Natural killer cell (primary cell): ENCODE measurements around the gene NFIA. TPM values are rescaled to one million over a fixed set of nuclear protein-coding genes. Genes with fewer than 3 reads are reported as not detected.

Source experiments
- ATAC-seq, 3 donors: fragments of 150-1000 bp in 2 of 3; fragments of 200-7000 bp in 1 of 3; cut with Tn5 transposase; 1 replicate in 1 of 3; 2 replicates in 2 of 3; pipeline ENCODE4 v1.10.0; 2021; ENCODE audit warnings: mild to moderate bottlenecking in 2 of 3, moderate library complexity in 2 of 3
- DNase-seq, 2 donors: peaks; one replicate each; pipeline versions ENCODE4 v3.0.0 to v3.0.0-alpha.2; 2013 to 2021; ENCODE audit warnings: mixed read lengths in 1 of 2
- H3K27ac ChIP-seq: one replicate; pipeline ENCODE4 v1.5.1; 2013; ENCODE audit warnings: mild to moderate bottlenecking, low read length
- H3K27me3 ChIP-seq: one replicate; pipeline ENCODE4 v1.6.1; 2013; ENCODE audit warnings: low read length; ENCODE audit not compliant: control insufficient read depth, insufficient read depth
- H3K36me3 ChIP-seq: one replicate; pipeline ENCODE4 v1.6.1; 2013; ENCODE audit warnings: low read length; ENCODE audit not compliant: control insufficient read depth, insufficient read depth
- H3K4me1 ChIP-seq: one replicate; pipeline ENCODE4 v1.6.1; 2013; ENCODE audit warnings: low read length; ENCODE audit not compliant: control insufficient read depth, insufficient read depth
- H3K4me3 ChIP-seq: one replicate; pipeline ENCODE4 v1.5.1; 2013; ENCODE audit warnings: low read length
- H3K9me3 ChIP-seq: one replicate; pipeline ENCODE4 v1.6.1; 2013; ENCODE audit warnings: low read length; ENCODE audit not compliant: control insufficient read depth, insufficient read depth
- H3K27ac Mint-ChIP-seq, 2 donors: one replicate each; pipeline ENCODE4 v1.8.0; 2022; ENCODE audit warnings: mild to moderate bottlenecking in 2 of 2, mixed read lengths in 2 of 2, moderate library complexity in 1 of 2
- H3K27me3 Mint-ChIP-seq, 2 donors: one replicate each; pipeline ENCODE4 v1.8.0; 2022; ENCODE audit warnings: low read depth in 2 of 2, mixed read lengths in 2 of 2
- H3K36me3 Mint-ChIP-seq: one replicate; pipeline ENCODE4 v1.8.0; 2022; ENCODE audit warnings: mixed read lengths
- H3K4me1 Mint-ChIP-seq, 2 donors: one replicate each; pipeline ENCODE4 v1.8.0; 2022; ENCODE audit warnings: mixed read lengths in 2 of 2
- H3K4me3 Mint-ChIP-seq: one replicate; pipeline ENCODE4 v1.8.0; 2022; ENCODE audit warnings: mild to moderate bottlenecking, moderate library complexity, mixed read lengths
- H3K9me3 Mint-ChIP-seq, 2 donors: one replicate each; pipeline ENCODE4 v1.8.0; 2022; ENCODE audit warnings: mixed read lengths in 2 of 2
- CTCF ChIP-seq: fragments of 200-600 bp; IDR thresholded peaks from one replicate; pipeline ENCODE4 v1.8.0; 2022; ENCODE audit warnings: antibody characterized with exemption
- WGBS: methylation state at CpG from one replicate; pipeline ENCODE4 v1.1.7; 2013; ENCODE audit warnings: missing lambda C conversion rate; ENCODE audit not compliant: insufficient coverage; 5-methylcytosine and 5-hydroxymethylcytosine counted together
- intact Hi-C: fragments of 100-400 bp; cut with micrococcal nuclease; formaldehyde crosslinking; loops from one replicate; pipeline ENCODE4 v1.14.2; 2022
- total RNA-seq, 4 donors: library from RNA; stranded (reverse); fragments of 120-200 nt in 1 of 4; gene quantifications; one replicate each; pipeline versions ENCODE4 v1.2.3 to v1.2.4, GENCODE V29; 2013 to 2022

NFIA gene
- total RNA-seq, 3 donors from 2014 or later (not counting 1 experiment from before 2014, with no cell fraction given): 3.5 to 6.5 (median 3.6) TPM

GRCh38 chr1:61210435-61211154 is 128.2 kb downstream of the NFIA start:
- no peaks in the 10 kb centered on the region for H3K36me3 ChIP-seq
- WGBS: 71% methylated on average over 3 of the region's 3 CpGs
- no peaks in the 10 kb centered on the region for H3K4me1 ChIP-seq
- TF ChIP-seq CTCF: no peak
- no peaks in the 10 kb centered on the region for H3K9me3 ChIP-seq
- intact Hi-C loops: loop anchor here (5.0 kb wide), 1 partner anchor 158 kb away; no protein-coding TSS in a partner anchor
- H3K36me3 Mint-ChIP-seq: no peaks in the 10 kb centered on the region
- H3K27ac Mint-ChIP-seq: no peak overlapping the region
- no peak overlapping the region for H3K4me3 Mint-ChIP-seq
- no peaks in the 10 kb centered on the region for H3K4me1 Mint-ChIP-seq
- H3K27me3 ChIP-seq: no peaks in the 10 kb centered on the region
- H3K27ac ChIP-seq: no peak overlapping the region
- H3K27me3 Mint-ChIP-seq: peaks cover 6 to 35% of the 10 kb centered on the region in 2 donors
- H3K9me3 Mint-ChIP-seq: no peaks in the 10 kb centered on the region
- ATAC-seq: no peak
- H3K4me3 ChIP-seq: no peak overlapping the region
- peak in 1 of 2 donors; percentile 36 for DNase-seq

GRCh38 chr1:61213245-61214011 is 131.1 kb downstream of the NFIA start:
- Mint-ChIP-seq H3K36me3 (no peaks in the 10 kb centered on the region), H3K9me3 (no peaks in the 10 kb centered on the region), H3K27me3 (peaks cover 2 to 27% of the 10 kb centered on the region in 2 donors), H3K4me1 (no peaks in the 10 kb centered on the region), H3K4me3 (no peak overlapping the region), H3K27ac (no peak overlapping the region)
- no peak overlapping the region for H3K4me3 ChIP-seq
- ATAC-seq (no peak), DNase-seq (no peak)
- no peak overlapping the region for H3K27ac ChIP-seq
- WGBS: 86% methylated on average over 12 of the region's 12 CpGs
- no peak for TF ChIP-seq CTCF
- H3K36me3 ChIP-seq: no peaks in the 10 kb centered on the region
- H3K9me3 ChIP-seq: no peaks in the 10 kb centered on the region
- no peaks in the 10 kb centered on the region for H3K27me3 ChIP-seq
- no peaks in the 10 kb centered on the region for H3K4me1 ChIP-seq
- intact Hi-C loops: loop anchor here (5.0 kb wide), 1 partner anchor 161 kb away; no protein-coding TSS in a partner anchor

- no peak for DNase-seq
- no CpG with 5 or more reads among the region's 2 CpGs for WGBS
- no peak for TF ChIP-seq CTCF
- H3K4me1 Mint-ChIP-seq: no peaks in the 10 kb centered on the region
- H3K4me3 ChIP-seq: no peak overlapping the region
- intact Hi-C loops: no loop called here
- ATAC-seq: no peak
- no peaks in the 10 kb centered on the region for H3K9me3 Mint-ChIP-seq
- no peaks in the 10 kb centered on the region for H3K9me3 ChIP-seq
- peaks cover 2 to 15% of the 10 kb centered on the region in 2 donors for H3K27me3 Mint-ChIP-seq
- no peak overlapping the region for H3K27ac ChIP-seq
- H3K4me3 Mint-ChIP-seq: no peak overlapping the region
- no peaks in the 10 kb centered on the region for H3K36me3 ChIP-seq
- H3K4me1 ChIP-seq: no peaks in the 10 kb centered on the region
- no peak overlapping the region for H3K27ac Mint-ChIP-seq
- no peaks in the 10 kb centered on the region for H3K36me3 Mint-ChIP-seq
- H3K27me3 ChIP-seq: no peaks in the 10 kb centered on the region
Observed at GRCh38 chr1:61215119-61215518, 132.8 kb downstream of the NFIA start.
